Activated T-helper 1 cell treated with anti-CD3 and anti-CD28 coated beads, Interleukin-12 subunit alpha, Interleukin-12 subunit beta, Interleukin-2, Interleukin-4 antibody, amounts not matched to agents 30 ng/mL and 10 ng/mL and 1 ng/mL, durations not matched to agents 14 hours and 24 hours and 36 hours (primary cell): Measurements from ENCODE around the gene CAMKMT. TPM values are rescaled to one million over a fixed set of nuclear protein-coding genes. Genes with fewer than 3 reads are reported as not detected.

Source experiments
- DNase-seq: peaks from one replicate; pipeline ENCODE4 v3.0.0; 2021; ENCODE audit warnings: low spot score
- H3K27ac Mint-ChIP-seq: one replicate; pipeline ENCODE4 v1.8.0; 2021; ENCODE audit warnings: mild to moderate bottlenecking, mixed read lengths
- H3K27me3 Mint-ChIP-seq: one replicate; pipeline ENCODE4 v1.8.0; 2022; ENCODE audit warnings: mild to moderate bottlenecking, moderate library complexity, mixed read lengths; ENCODE audit not compliant: insufficient read depth
- H3K36me3 Mint-ChIP-seq: one replicate; pipeline ENCODE4 v1.8.0; 2021; ENCODE audit warnings: low read depth, mixed read lengths
- H3K4me1 Mint-ChIP-seq: one replicate; pipeline ENCODE4 v1.8.0; 2021; ENCODE audit warnings: low read depth, mixed read lengths
- H3K4me3 Mint-ChIP-seq: one replicate; pipeline ENCODE4 v1.8.0; 2021; ENCODE audit warnings: mild to moderate bottlenecking, moderate library complexity, mixed read lengths
- H3K9me3 Mint-ChIP-seq: one replicate; pipeline ENCODE4 v1.8.0; 2021; ENCODE audit warnings: mixed read lengths
- intact Hi-C: fragments of 100-400 bp; cut with micrococcal nuclease; formaldehyde crosslinking; loops from one replicate; pipeline ENCODE4 v1.15.1; 2024
- total RNA-seq: library from RNA; stranded (reverse); gene quantifications from 2 replicates; pipeline ENCODE4 v1.2.3, GENCODE V29; 2022

The CAMKMT gene
- total RNA-seq, 1 donor from 2014 or later, result 14.2 TPM

- Mint-ChIP-seq H3K27me3 (no peaks in the 10 kb centered on the region), H3K9me3 (no peaks in the 10 kb centered on the region), H3K27ac (no peak overlapping the region), H3K36me3 (no peaks in the 10 kb centered on the region), H3K4me1 (no peaks in the 10 kb centered on the region), H3K4me3 (no peak overlapping the region)
- DNase-seq, result no peak
- intact Hi-C loops, result no loop called here
Measured at GRCh38 chr2:44674473-44675284, 312.9 kb downstream of the CAMKMT start.

DNA sequence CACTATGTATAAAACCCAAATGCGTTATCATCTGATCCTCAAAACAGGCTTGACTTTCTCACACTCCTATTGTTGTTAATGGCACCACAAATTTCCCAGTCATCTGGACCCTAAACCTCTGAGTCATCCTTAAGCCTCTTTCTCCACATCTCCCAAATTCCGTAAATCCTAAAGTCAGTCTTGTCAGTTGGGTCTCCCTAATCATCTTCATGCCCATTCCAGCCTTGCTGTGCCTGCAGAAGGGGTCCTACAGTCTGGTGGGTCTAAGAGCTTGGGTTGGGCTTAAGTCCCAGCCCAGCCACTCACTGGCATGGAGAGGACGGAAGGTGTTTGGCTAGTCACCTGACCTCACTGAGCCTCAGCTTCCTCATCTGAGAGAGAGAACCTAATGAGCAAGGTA is 314.6 kb downstream of the CAMKMT start:
- H3K4me3 Mint-ChIP-seq, result no peak overlapping the region
- intact Hi-C loops, result no loop called here
- DNase-seq, result no peak
- H3K27ac Mint-ChIP-seq, result no peak overlapping the region
- no peaks in the 10 kb centered on the region for H3K36me3 Mint-ChIP-seq
- H3K27me3 Mint-ChIP-seq, result no peaks in the 10 kb centered on the region
- no peaks in the 10 kb centered on the region for H3K4me1 Mint-ChIP-seq
- H3K9me3 Mint-ChIP-seq, result no peaks in the 10 kb centered on the region

DNA sequence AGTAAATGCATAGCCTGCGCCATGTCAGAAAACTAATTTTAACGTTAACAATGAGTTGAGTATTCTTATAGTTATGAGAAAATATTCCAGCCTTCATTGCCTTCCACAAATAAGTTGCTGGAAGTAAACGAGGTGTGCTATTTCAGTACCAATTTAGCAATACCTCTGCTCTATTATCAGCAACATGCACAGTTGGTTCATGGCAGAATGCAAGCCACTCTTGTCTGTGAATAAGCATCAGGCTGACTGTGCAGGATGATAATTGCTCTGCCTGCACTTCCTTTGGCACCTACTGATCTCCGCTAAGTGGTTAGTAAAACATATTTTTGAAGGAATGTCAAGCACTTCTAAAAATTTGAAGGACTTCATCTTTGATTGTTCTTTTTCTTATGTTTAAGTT is 317.8 kb downstream of the CAMKMT start:
- intact Hi-C loops, result no loop called here
- Mint-ChIP-seq H3K27ac (no peak overlapping the region), H3K4me1 (no peaks in the 10 kb centered on the region), H3K36me3 (no peaks in the 10 kb centered on the region), H3K4me3 (no peak overlapping the region), H3K27me3 (no peaks in the 10 kb centered on the region), H3K9me3 (no peaks in the 10 kb centered on the region)
- no peak for DNase-seq

- Mint-ChIP-seq H3K4me1 (no peaks in the 10 kb centered on the region), H3K27ac (no peak overlapping the region), H3K27me3 (no peaks in the 10 kb centered on the region), H3K4me3 (no peak overlapping the region), H3K9me3 (no peaks in the 10 kb centered on the region), H3K36me3 (no peaks in the 10 kb centered on the region)
- intact Hi-C loops, result no loop called here
- no peak for DNase-seq
Measured at GRCh38 chr2:44679990-44680389, 318.2 kb downstream of the CAMKMT start.

GRCh38 chr2:44680424-44680971 is 318.8 kb downstream of the CAMKMT start:
- DNase-seq, result no peak
- no peaks in the 10 kb centered on the region for H3K9me3 Mint-ChIP-seq
- H3K27me3 Mint-ChIP-seq, result no peaks in the 10 kb centered on the region
- intact Hi-C loops, result no loop called here
- H3K36me3 Mint-ChIP-seq, result no peaks in the 10 kb centered on the region
- no peak overlapping the region for H3K27ac Mint-ChIP-seq
- H3K4me3 Mint-ChIP-seq, result no peak overlapping the region
- H3K4me1 Mint-ChIP-seq, result no peaks in the 10 kb centered on the region

DNA sequence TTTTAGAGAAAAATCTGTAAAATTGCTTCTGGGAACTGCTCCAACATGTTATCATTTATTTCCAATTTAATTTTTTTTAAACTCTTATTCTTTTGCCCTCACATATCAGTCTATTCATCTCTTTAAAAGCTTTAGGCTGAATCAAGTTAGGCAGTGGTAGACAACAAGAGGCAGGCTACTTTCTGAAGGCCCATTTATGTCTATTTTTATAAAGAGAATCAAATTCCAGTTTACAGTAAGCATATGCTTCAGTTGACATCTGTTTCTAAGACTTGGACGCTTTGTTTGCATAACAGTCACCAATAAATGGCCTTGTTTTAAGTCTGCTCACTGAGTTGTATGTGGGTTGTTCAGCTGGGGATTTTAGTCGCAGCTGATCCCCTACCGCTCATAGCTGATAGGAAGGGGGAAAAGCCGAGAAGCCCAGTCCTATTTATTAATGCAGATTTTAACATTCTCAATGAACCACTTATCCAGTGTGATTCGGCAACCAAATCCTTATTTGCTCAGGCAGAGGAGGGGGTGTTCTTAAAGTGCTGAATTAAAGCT is 319.3 kb downstream of the CAMKMT start:
- H3K4me3 Mint-ChIP-seq, result no peak overlapping the region
- intact Hi-C loops, result no loop called here
- H3K4me1 Mint-ChIP-seq, result no peaks in the 10 kb centered on the region
- H3K27me3 Mint-ChIP-seq, result peaks cover 2% of the 10 kb centered on the region
- no peak for DNase-seq
- no peaks in the 10 kb centered on the region for H3K9me3 Mint-ChIP-seq
- H3K36me3 Mint-ChIP-seq, result no peaks in the 10 kb centered on the region
- H3K27ac Mint-ChIP-seq, result no peak overlapping the region

DNA sequence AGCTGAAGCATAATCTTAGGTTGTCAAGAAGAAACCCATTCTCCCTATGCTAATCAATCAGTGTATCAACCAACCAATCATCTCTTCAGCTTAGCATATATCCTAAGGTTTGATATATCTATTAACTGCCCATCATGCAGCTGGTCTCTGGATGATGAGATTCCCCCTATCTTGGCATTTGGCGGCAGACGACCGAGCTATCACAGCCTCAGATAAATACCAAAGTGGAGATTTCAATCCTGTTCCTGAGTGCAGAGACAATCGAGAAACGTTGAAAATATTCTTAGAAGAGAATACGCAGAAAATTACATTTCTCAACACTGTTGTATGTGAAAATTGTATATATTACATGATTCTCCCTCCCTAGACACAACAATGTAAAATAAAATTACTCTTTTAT is 320.7 kb downstream of the CAMKMT start:
- H3K27ac Mint-ChIP-seq, result no peak overlapping the region
- H3K4me1 Mint-ChIP-seq, result no peaks in the 10 kb centered on the region
- H3K36me3 Mint-ChIP-seq, result no peaks in the 10 kb centered on the region
- H3K27me3 Mint-ChIP-seq, result peaks cover 2% of the 10 kb centered on the region
- no peaks in the 10 kb centered on the region for H3K9me3 Mint-ChIP-seq
- intact Hi-C loops, result no loop called here
- no peak overlapping the region for H3K4me3 Mint-ChIP-seq
- DNase-seq, result no peak

DNA sequence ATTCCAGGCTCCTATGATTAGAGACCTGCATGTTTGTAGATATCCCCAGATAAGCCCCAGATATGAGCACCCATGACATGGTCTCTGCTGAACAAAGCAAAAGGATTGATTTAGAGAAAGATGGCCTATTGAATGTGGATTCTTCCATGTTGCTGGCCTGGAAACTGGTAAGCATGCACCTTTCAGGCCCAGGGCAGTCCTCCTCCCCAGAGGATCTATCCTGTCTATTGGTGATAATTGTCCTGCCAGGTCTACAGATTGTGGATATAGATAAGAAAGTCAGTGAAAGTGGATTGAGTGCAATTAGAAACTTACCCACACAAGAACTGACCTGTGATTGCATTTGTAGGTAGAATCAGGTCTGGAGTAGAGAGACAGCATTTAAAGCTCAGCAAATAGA is 322.8 kb downstream of the CAMKMT start:
- Mint-ChIP-seq H3K9me3 (no peaks in the 10 kb centered on the region), H3K36me3 (no peaks in the 10 kb centered on the region), H3K4me3 (no peak overlapping the region), H3K27ac (no peak overlapping the region), H3K27me3 (peaks cover 3% of the 10 kb centered on the region), H3K4me1 (no peaks in the 10 kb centered on the region)
- DNase-seq, result no peak
- intact Hi-C loops, result no loop called here

DNA sequence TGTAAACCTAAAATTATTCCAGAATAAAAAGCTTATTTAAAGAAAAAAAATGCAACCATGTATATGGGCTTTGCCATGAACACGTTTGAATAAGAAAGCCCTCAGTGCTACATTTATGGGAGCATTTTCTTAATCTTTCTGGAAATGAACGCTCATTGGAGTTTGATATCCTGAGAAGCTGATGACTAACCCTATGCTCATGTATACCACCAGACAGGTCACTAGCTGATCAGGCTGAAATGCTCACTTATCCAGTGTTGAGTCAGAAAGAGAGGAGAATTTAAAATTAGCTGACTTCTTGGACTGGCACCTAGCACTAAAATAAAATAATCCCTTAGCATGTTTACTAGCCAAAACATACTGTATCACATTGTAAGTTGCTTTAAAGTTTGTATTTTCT is 324.8 kb downstream of the CAMKMT start:
- H3K9me3 Mint-ChIP-seq, result no peaks in the 10 kb centered on the region
- no peak overlapping the region for H3K4me3 Mint-ChIP-seq
- DNase-seq, result no peak
- H3K27ac Mint-ChIP-seq, result no peak overlapping the region
- no peaks in the 10 kb centered on the region for H3K36me3 Mint-ChIP-seq
- intact Hi-C loops, result no loop called here
- H3K4me1 Mint-ChIP-seq, result no peaks in the 10 kb centered on the region
- peaks cover 4% of the 10 kb centered on the region for H3K27me3 Mint-ChIP-seq

DNA sequence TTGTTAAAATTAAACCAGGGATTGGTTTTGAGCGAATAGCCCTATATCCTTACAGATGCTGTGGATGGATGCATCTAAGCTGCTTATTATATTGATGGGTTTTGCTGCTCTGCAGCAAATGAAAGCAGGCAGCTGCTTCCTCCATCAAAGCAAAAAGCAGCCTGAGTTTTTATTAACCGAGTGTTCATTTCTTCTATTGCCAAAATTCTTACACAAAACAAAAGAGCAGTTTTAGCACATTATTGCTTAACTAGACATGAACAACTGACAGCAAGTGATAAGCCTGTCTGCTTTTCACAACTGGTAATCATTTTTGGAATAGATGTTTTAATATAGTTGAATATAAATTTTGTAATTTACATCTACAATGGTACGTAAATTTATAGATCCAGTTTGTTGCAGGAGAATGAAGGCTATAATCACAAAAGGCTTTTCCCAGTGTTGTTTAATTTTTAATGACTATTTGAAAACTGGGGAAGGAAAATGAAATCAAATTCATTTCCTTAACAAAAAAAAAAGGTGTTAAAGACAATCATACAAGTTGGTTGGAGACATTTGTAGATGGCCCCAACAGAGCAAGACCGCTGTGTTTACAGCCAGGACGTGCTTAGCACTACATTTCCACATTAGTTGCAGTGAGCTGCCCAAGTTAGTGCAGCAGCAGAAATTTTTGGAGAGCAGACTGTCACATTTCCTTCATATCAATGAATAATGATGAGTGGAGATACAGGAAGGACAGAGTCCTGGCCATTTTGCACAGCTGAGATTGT is 326.1 kb downstream of the CAMKMT start:
- H3K36me3 Mint-ChIP-seq, result no peaks in the 10 kb centered on the region
- H3K4me1 Mint-ChIP-seq, result no peaks in the 10 kb centered on the region
- intact Hi-C loops, result no loop called here
- no peaks in the 10 kb centered on the region for H3K9me3 Mint-ChIP-seq
- H3K27me3 Mint-ChIP-seq, result peaks cover 4% of the 10 kb centered on the region
- DNase-seq, result no peak
- no peak overlapping the region for H3K4me3 Mint-ChIP-seq
- H3K27ac Mint-ChIP-seq, result no peak overlapping the region

DNA sequence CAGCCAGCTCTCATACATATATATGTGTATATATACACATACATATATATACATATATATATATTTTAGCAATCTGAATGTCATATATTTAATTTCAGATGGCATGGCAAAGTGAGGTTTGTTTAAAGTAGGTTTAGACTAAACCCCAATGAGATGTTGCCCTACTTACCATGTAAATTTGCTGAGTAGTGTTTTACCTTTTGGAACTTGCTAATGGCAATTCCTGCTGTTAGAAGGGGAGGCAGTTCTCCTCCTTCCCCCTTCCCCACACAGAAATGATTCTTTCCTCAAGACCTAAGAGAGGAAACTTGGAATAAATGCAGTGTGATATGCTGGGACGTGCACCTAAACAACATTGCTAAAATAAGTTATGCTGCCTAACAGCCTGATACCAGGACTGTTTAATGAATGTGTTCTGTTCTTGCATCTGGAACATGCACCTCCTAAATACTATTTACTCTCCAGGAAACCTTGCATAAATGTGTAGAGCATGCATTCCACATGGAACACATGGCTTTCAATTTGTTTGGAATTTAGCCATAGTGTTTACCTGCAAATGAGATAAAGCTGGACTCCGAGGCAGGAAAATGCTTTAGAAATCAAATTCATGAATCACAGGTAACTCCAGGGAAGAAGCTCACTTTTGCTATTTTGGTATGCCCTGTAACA is 326.8 kb downstream of the CAMKMT start:
- Mint-ChIP-seq H3K4me3 (no peak overlapping the region), H3K36me3 (no peaks in the 10 kb centered on the region), H3K27me3 (peaks cover 4% of the 10 kb centered on the region), H3K9me3 (no peaks in the 10 kb centered on the region), H3K27ac (no peak overlapping the region), H3K4me1 (no peaks in the 10 kb centered on the region)
- DNase-seq, result no peak
- intact Hi-C loops, result no loop called here

- Mint-ChIP-seq H3K4me3 (no peak overlapping the region), H3K36me3 (no peaks in the 10 kb centered on the region), H3K9me3 (no peaks in the 10 kb centered on the region), H3K27ac (no peak overlapping the region), H3K4me1 (no peaks in the 10 kb centered on the region), H3K27me3 (peaks cover 4% of the 10 kb centered on the region)
- no peak for DNase-seq
- intact Hi-C loops, result no loop called here
Measured at GRCh38 chr2:44689516-44689915, 327.8 kb downstream of the CAMKMT start.
